Upper lobe of left lung (tissue), 4 donors: Measurements from ENCODE around the gene TENM3.

Experiments
- EP300 ChIP-seq, 4 donors: sonication (generic); formaldehyde crosslinking; IDR thresholded peaks; one replicate each; pipeline ENCODE4 v1.5.1; 2017; ENCODE audit warnings: antibody characterized with exemption in 4 of 4, control low read depth in 2 of 4
- POLR2A ChIP-seq, 4 donors: fragments of 450-650 bp; IDR thresholded peaks; one replicate each; pipeline ENCODE4 v1.5.1; 2016 to 2017; ENCODE audit warnings: antibody characterized with exemption in 4 of 4, mild to moderate bottlenecking in 2 of 4
- POLR2AphosphoS5 ChIP-seq, 2 donors: sonication (generic); formaldehyde crosslinking; IDR thresholded peaks; one replicate each; pipeline ENCODE4 v1.5.1; 2017; ENCODE audit warnings: antibody characterized with exemption in 2 of 2
- TF ChIP-seq, protein P1 (sequence below), 6 experiments: fragments of 450-650 bp in 4 of 6; fragments of 200-600 bp in 2 of 6; sonication (generic) in 2 of 6; IDR thresholded peaks; one replicate each; pipeline ENCODE4 v1.5.1; 2016 to 2019; ENCODE audit warnings: antibody characterized with exemption in 6 of 6

DNA sequence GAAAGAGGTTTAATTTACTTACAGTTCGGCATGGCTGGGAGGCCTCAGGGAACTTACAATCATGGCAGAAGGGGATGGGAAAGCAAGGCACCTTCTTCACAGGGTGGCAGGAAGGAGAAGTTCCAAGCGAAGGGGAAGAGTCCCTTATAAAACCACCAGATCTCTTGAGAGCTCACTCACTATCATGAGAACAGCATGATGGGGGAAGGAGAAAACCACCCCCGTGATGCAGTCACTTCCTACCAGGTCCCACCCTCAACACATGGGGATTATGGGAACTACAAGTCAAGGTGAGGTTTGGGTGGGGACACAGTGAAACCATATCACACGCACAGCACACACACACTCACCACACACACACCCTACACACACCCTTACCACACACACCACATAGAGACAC lies 569.7 kb downstream of the TENM3 start:
- TF ChIP-seq POLR2A (IDR thresholded peaks at IDR 0.05): no peak
- TF ChIP-seq, protein P1, sequence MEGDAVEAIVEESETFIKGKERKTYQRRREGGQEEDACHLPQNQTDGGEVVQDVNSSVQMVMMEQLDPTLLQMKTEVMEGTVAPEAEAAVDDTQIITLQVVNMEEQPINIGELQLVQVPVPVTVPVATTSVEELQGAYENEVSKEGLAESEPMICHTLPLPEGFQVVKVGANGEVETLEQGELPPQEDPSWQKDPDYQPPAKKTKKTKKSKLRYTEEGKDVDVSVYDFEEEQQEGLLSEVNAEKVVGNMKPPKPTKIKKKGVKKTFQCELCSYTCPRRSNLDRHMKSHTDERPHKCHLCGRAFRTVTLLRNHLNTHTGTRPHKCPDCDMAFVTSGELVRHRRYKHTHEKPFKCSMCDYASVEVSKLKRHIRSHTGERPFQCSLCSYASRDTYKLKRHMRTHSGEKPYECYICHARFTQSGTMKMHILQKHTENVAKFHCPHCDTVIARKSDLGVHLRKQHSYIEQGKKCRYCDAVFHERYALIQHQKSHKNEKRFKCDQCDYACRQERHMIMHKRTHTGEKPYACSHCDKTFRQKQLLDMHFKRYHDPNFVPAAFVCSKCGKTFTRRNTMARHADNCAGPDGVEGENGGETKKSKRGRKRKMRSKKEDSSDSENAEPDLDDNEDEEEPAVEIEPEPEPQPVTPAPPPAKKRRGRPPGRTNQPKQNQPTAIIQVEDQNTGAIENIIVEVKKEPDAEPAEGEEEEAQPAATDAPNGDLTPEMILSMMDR (IDR thresholded peaks at IDR 0.05): no peak
- TF ChIP-seq POLR2AphosphoS5 (IDR thresholded peaks at IDR 0.05): no peak
- no peak for TF ChIP-seq EP300 (IDR thresholded peaks at IDR 0.05)
